NCI-H524 treated with DMSO at 0.1 percent for 48 hours (cell line): ENCODE data around the gene EML3.
"Not testable (repeated sequence)": the region's sequence is repeated elsewhere in the genome, so short reads cannot be mapped to it uniquely, and the experiment has no call there.

Source experiments
- DNase-seq: peaks from one replicate; lab custom pipeline; 2025; lab: John Stamatoyannopoulos, UW

EML3 gene

GRCh38 chr11:62573592-62574362, 38.8 kb downstream of the EML3 start, which contains the start of gene EEF1G:
Gene EEF1G, minus strand, starts transcription at chr11:62573891. Its CDS starts 49 bp downstream, at chr11:62573842.
- peak; percentile 97 for DNase-seq

DNA sequence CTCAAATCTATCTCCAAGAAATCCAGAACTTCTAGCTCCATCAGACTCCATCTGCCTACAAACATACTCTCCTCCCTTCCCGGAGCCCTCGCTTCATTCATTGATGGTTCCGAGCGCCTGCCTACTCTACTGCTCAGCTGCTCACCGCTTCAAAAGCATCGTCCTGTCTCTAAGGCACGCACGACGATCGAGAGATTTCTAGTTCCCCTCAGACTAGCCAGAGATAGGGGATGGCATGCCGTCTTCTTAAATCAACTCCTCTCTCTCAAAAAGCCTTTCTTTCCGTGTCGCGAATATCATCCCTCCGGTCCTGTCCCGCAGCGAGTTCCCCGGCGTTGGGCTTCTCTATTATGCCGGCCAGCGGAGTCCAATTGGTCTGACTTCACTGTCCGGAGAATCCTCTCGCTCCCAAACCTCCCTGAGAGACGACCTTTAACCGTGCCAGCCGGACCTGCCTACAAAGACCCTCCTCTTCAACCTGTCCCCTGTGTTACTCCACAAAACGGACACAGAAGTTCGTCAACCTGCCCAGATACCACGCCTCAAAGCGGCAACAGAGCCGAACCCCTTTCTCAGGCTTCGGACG, 39.5 kb downstream of the EML3 start:
- DNase-seq: no peak

- DNase-seq: no peak
These were observed 40.1 kb downstream of the EML3 start for GRCh38 chr11:62572431-62572830.

- DNase-seq: not testable (repeated sequence)
These were observed 41.1 kb downstream of the EML3 start for GRCh38 chr11:62571493-62571892.

DNA sequence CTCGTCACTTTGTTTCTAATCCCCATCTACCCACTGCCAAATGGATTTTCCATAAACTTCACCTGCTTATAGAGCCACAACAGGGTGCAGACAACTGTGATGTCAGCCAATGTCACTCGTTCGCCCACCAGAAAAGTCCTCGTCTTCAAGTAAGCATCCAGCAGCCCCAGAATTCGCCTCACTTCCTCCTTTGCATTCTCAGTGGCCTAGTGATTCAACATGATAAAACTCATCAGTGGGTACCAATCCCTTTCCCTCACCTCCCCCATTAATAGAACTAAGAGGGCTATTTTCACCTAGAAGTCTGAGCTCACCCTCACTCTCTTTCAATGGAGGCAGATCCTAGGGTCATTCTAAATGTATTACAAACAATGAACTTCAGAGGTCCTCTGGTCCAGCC, 41.7 kb downstream of the EML3 start:
- DNase-seq: not testable (repeated sequence)

- no peak for DNase-seq
These were observed 43.0 kb downstream of the EML3 start for GRCh38 chr11:62569611-62570010.

- DNase-seq: no peak
These were observed 45.4 kb downstream of the EML3 start for GRCh38 chr11:62567018-62567633.

DNA sequence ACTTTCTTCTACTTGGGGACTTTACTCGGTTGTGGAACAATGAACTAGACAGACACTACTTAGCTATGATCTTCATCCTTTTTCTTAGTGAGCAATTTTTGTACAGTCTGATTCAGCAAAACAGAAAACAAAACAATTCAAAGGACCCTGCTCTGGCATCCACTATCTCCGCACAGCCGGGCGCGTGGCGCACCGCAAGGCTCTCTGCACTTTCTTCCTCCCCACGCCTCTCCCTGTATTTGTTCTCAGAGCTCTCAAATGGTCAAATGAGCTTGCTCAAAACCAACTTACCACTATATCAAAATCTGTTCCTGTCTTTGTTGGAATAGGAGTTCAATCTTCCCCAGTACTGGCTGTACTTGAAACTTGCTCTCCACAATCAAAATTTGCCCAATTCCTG, 46.3 kb downstream of the EML3 start:
- DNase-seq: no peak

DNA sequence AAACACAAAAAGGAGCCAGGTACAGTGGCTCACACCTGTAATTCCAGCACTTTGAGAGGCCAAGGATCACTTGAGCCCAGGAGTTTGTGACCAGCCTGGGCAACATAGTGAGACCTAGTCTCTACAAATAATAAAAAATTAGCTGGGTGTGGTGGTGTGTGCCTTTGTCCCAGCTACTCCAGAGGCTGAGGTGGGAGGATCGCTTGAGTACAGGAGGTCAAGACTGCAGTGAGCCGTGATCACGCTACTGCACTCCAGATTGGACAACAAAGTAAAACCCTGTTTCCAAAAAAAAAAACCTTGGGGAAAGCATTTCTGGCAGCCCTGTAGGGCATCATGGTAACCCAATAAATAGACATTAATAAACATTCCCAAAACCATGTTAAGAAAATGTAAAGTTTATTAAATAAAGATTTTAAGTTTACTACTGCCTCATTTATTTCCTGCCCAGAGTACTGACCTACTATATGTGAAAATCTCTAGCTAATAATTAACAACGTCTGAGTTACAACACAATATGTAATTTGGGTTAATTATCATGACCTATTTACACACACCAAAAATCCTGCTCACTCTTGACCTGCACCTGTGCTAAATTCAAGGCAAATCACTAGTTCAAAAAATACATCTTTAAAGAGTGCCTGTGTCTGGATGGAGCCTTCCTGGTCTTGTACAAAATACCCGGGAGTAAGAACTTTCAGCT, 47.3 kb downstream of the EML3 start:
- no peak for DNase-seq

GRCh38 chr11:62561677-62562230, 50.8 kb downstream of the EML3 start:
- not testable (repeated sequence) for DNase-seq

- DNase-seq: no peak
These were observed 51.9 kb downstream of the EML3 start for GRCh38 chr11:62560566-62561103.

DNA sequence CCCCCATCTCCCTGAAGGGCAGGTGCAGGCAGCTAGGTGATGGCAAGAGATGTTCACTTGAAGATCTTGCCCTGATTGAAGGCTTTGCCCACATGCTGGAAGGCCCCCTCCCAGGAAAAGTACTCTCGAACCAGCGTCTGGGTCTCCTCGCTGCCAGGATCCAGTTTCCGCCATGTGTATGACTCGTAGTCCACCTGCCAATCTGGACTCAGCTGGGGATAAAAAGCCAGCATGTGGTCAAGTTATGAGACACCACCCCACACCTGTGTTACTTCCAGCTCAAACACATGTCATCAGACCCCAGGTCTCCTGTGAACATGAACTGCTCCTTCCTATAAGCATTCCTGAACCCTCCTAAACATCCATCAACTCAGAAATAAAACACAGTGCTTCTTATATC, 52.9 kb downstream of the EML3 start:
- DNase-seq: not testable (repeated sequence)

DNA sequence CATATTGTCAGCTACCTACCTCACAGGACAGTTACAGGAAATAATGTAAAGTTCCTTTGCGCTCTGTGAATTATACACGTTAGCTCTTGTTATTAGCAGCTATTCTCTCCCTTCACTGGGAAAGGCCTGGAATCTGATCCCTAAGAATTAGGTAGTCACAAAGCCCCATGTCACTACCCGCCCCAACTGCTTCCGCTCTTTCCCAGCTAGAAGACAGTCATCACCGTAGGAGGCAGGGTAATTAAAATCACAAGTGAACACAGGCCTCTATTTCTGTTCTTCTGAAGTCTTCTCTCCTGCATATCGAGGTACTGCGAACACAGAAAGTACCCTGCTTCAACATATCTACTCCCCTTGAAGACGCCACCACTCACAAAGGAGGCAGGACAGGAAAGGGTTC, 53.4 kb downstream of the EML3 start:
- no peak for DNase-seq

DNA sequence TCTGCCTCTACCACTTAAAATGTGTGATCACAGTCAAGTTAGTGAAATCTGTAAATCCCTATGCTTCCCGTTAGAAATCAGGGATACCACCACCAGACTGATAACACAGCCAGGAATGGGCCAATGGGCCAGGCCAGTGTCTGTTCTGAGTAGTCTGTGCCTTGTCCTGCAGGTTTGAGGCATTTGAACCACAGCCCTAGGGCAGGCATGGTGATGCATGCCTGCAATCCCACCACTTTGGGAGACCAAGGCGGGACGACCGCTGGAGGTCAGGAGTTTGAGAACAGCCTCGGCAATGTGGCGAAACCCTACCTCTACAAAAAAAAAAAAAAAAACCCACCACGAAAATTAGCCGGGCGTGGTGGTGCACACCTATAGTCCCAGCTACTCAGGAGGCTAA, 53.9 kb downstream of the EML3 start:
- no peak for DNase-seq

- DNase-seq: no peak
These were observed 55.5 kb downstream of the EML3 start for GRCh38 chr11:62556875-62557631.

GRCh38 chr11:62556108-62556874, 56.3 kb downstream of the EML3 start:
- no peak for DNase-seq

DNA sequence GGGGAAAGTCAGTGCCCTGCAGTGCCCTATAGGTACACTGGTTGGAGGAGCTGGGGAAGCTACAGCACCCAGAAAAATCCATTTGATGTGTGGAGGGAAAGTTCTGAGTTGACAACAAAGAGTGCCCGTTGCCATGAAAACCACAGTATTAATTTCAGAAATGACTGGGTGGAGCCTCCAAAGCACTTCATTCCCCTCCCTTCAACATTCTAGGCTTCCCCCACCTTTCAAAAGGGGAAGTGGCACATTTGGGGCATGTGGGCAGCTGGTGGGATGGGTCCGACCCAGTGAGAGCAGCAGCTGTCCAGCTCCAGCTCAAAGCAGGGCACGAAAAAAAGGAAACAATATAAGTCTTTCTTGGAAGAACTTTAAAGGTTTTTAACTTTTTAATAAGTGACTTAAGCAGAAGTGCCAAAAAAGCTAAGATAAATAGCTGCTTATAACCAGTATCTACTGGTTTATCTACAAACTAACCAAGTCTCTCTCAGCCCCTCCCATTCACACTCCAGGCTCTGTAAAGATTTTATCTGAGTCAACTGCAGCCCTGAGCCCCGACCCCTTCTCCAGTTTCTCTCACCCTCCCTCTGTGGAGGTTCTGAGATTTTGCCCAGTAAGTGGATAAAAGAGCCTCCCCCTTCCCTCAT, 57.0 kb downstream of the EML3 start:
- DNase-seq: no peak

DNA sequence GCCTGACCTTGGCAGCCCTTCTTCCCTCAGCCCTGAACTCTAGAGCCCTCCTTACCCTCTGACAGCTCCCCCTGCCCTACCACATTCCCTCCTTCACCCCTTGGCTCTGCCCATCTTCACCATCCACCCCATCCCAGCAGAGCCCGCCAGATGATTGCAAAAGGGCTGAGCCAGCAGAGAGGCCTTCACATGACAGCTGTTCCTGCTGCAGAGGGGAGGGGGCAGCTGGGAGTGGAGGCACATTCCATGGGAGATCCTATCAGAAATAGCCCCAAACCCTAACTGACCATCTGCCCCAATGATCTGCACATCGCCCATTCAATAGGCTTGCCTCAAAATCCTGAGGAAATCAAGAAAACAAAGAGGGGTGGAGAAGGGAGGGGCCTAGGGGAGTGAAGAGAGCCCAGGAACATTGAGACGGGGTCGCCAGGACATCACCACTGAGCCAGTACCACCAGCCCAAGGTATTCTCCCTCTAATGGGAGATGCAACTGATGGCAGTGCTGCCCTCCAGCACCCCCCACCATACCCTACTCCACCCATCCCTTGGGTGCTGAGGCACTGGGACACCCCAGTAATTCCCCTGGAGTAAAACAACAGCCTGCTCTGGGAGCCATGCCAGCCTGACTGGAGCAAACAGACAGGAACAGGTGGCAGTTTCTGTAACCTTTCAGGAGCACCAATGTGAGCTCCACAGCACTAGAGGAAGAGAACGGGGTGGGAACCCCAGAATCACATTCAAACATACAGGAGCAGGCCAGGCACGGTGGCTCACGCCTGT, 58.0 kb downstream of the EML3 start:
- no peak for DNase-seq

GRCh38 chr11:62553839-62554361, 58.7 kb downstream of the EML3 start:
- no peak for DNase-seq
